Panc1 (cell line): ENCODE measurements around the gene SCGB1D1.

Experiments
- CTCF ChIP-seq: fragments of 450-650 bp; IDR thresholded peaks from 2 replicates; pipeline ENCODE4 v1.5.1; 2017; ENCODE audit warnings: mild to moderate bottlenecking
- REST ChIP-seq, 2 experiments: IDR thresholded peaks; 2 replicates each; pipeline ENCODE4 v1.6.1; 2011 to 2012; ENCODE audit warnings: low read depth in 2 of 2, control low read depth in 1 of 2, low read length in 1 of 2, mild to moderate bottlenecking in 1 of 2, moderate library complexity in 1 of 2; ENCODE audit not compliant: insufficient read depth in 1 of 2
- TCF7L2 ChIP-seq: IDR thresholded peaks from 2 replicates; pipeline ENCODE4 v1.6.1; 2011; ENCODE audit warnings: mild to moderate bottlenecking, low read depth, low read length, inconsistent platforms

- no peak for TF ChIP-seq CTCF
- no peak for TF ChIP-seq REST (IDR thresholded peaks at IDR 0.05; ENCODE audit: insufficient read depth in 1 of 2, low read depth in 2 of 2, low read length in 1 of 2)
- TF ChIP-seq TCF7L2, result no peak
Observed at GRCh38 chr11:62141111-62142042, 48.6 kb upstream of the SCGB1D1 start.
